ENCODE results near the gene LKAAEAR1. TPM values are rescaled to one million over a fixed set of nuclear protein-coding genes. Genes with fewer than 3 reads are reported as not detected.

The LKAAEAR1 gene
- total RNA-seq, 1 donor, result 0.72 TPM

DNA sequence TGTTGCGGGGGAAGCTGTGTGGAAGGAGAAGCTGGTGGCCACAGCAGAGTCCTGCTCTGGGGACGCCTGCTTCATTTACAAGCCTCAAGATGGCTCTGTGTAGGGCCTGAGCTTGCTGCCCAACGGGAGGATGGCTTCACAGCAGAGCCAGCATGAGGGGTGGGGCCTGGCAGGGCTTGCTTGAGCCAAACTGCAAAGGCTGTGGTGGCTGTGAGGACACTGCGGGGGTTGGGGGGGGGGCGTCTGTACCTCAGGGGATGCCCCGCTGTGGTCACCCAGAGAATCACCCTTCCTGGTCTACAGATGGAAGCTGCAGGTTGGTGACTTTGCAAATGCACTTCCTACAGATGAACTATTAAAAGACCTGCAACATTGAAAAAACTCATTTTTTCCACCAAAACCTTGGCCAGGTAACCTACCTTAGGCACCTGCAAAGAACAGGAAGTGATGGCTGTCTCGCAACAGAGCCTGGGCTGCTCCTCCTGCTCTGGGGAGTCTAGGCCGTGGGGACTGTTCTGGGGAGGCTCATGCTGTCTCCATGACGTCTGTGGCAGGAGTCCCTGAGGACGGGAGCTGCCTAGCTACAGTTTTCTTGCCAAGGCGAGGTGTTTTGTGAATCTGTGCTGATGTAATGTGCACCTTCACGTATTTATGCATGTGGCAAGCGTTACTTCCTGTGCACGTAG is 15.8 kb upstream of the LKAAEAR1 start:
- H3K4me1 ChIP-seq (ENCODE audit: insufficient read depth, low read length), result no peaks in the 10 kb centered on the region
- no peaks in the 10 kb centered on the region for H3K36me3 ChIP-seq (ENCODE audit: insufficient read depth, low read length)
- no peaks in the 10 kb centered on the region for H4K20me1 ChIP-seq (ENCODE audit: insufficient read depth, low read length)
- no peak for DNase-seq (ENCODE audit: insufficient read length, low spot score, missing footprints)
- no peak overlapping the region for H3K4me2 ChIP-seq (ENCODE audit: insufficient read depth, low read length)
- no peak overlapping the region for H3K27ac ChIP-seq (ENCODE audit: low read depth, low read length)
- no peaks in the 10 kb centered on the region for H3K79me2 ChIP-seq (ENCODE audit: insufficient read depth, low read length)
- no peak overlapping the region for H3K4me3 ChIP-seq (ENCODE audit: insufficient read depth, low read length)
- H3K27me3 ChIP-seq (ENCODE audit: insufficient read depth, low read length), result peaks cover 35% of the 10 kb centered on the region
- no peak overlapping the region for H2AFZ ChIP-seq (ENCODE audit: low read length)
- H3K9me3 ChIP-seq (ENCODE audit: low read depth, low read length), result no peaks in the 10 kb centered on the region
- TF ChIP-seq, protein P1, sequence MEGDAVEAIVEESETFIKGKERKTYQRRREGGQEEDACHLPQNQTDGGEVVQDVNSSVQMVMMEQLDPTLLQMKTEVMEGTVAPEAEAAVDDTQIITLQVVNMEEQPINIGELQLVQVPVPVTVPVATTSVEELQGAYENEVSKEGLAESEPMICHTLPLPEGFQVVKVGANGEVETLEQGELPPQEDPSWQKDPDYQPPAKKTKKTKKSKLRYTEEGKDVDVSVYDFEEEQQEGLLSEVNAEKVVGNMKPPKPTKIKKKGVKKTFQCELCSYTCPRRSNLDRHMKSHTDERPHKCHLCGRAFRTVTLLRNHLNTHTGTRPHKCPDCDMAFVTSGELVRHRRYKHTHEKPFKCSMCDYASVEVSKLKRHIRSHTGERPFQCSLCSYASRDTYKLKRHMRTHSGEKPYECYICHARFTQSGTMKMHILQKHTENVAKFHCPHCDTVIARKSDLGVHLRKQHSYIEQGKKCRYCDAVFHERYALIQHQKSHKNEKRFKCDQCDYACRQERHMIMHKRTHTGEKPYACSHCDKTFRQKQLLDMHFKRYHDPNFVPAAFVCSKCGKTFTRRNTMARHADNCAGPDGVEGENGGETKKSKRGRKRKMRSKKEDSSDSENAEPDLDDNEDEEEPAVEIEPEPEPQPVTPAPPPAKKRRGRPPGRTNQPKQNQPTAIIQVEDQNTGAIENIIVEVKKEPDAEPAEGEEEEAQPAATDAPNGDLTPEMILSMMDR (IDR thresholded peaks at IDR 0.05; ENCODE audit: extremely low read depth, low read depth, low read length), result no peak

DNA sequence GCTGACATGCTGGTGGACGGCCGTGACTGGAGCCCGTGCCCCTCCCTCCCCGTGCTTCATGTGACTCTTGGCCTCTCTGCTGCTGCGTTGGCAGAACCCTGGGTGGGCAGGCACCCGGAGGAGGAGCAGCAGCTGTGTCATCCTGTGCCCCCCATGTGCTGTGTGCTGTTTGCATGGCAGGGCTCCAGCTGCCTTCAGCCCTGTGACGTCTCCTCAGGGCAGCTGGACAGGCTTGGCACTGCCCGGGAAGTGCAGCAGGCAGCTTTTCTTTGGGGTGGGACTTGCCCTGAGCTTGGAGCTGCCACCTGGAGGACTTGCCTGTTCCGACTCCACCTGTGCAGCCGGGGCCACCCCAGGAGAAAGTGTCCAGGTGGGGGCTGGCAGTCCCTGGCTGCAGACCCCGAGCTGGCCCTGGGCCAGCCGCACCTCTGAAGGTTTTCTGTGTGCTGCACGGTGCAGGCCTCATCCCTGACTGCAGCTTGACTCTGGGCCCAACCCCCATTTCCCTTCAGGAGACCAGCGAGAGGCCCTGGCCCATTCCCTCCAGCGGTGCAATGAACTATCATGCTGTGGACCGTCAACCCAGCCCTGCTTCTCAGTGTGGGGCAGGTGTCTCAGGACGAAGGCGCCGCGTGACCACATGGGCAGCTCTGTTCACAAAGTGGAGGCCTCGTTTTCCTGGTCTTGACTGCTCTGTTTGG is 15.0 kb upstream of the LKAAEAR1 start:
- Histone ChIP-seq H3K27me3 (ENCODE audit: insufficient read depth, low read length) (peaks cover 35% of the 10 kb centered on the region), H3K36me3 (ENCODE audit: insufficient read depth, low read length) (no peaks in the 10 kb centered on the region), H3K79me2 (ENCODE audit: insufficient read depth, low read length) (no peaks in the 10 kb centered on the region), H2AFZ (ENCODE audit: low read length) (no peak overlapping the region), H3K4me2 (ENCODE audit: insufficient read depth, low read length) (no peak overlapping the region), H3K27ac (ENCODE audit: low read depth, low read length) (no peak overlapping the region), H4K20me1 (ENCODE audit: insufficient read depth, low read length) (no peaks in the 10 kb centered on the region), H3K9me3 (ENCODE audit: low read depth, low read length) (no peaks in the 10 kb centered on the region), H3K4me3 (ENCODE audit: insufficient read depth, low read length) (no peak overlapping the region), H3K4me1 (ENCODE audit: insufficient read depth, low read length) (no peaks in the 10 kb centered on the region)
- DNase-seq (ENCODE audit: insufficient read length, low spot score, missing footprints), result no peak
- TF ChIP-seq, protein P1 (IDR thresholded peaks at IDR 0.05; ENCODE audit: extremely low read depth, low read depth, low read length), result no peak

DNA sequence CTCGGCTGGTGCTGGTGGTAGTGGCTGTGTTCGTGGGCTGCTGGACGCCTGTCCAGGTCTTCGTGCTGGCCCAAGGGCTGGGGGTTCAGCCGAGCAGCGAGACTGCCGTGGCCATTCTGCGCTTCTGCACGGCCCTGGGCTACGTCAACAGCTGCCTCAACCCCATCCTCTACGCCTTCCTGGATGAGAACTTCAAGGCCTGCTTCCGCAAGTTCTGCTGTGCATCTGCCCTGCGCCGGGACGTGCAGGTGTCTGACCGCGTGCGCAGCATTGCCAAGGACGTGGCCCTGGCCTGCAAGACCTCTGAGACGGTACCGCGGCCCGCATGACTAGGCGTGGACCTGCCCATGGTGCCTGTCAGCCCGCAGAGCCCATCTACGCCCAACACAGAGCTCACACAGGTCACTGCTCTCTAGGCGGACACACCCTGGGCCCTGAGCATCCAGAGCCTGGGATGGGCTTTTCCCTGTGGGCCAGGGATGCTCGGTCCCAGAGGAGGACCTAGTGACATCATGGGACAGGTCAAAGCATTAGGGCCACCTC is 14.3 kb upstream of the LKAAEAR1 start:
- DNase-seq (ENCODE audit: insufficient read length, low spot score, missing footprints), result no peak
- no peaks in the 10 kb centered on the region for H3K4me1 ChIP-seq (ENCODE audit: insufficient read depth, low read length)
- H3K27me3 ChIP-seq (ENCODE audit: insufficient read depth, low read length), result peaks cover 30% of the 10 kb centered on the region
- H3K79me2 ChIP-seq (ENCODE audit: insufficient read depth, low read length), result no peaks in the 10 kb centered on the region
- H3K36me3 ChIP-seq (ENCODE audit: insufficient read depth, low read length), result no peaks in the 10 kb centered on the region
- TF ChIP-seq, protein P1 (IDR thresholded peaks at IDR 0.05; ENCODE audit: extremely low read depth, low read depth, low read length), result no peak
- H3K4me3 ChIP-seq (ENCODE audit: insufficient read depth, low read length), result no peak overlapping the region
- H3K9me3 ChIP-seq (ENCODE audit: low read depth, low read length), result no peaks in the 10 kb centered on the region
- H3K27ac ChIP-seq (ENCODE audit: low read depth, low read length), result no peak overlapping the region
- no peaks in the 10 kb centered on the region for H4K20me1 ChIP-seq (ENCODE audit: insufficient read depth, low read length)
- H2AFZ ChIP-seq (ENCODE audit: low read length), result no peak overlapping the region
- H3K4me2 ChIP-seq (ENCODE audit: insufficient read depth, low read length), result no peak overlapping the region

DNA sequence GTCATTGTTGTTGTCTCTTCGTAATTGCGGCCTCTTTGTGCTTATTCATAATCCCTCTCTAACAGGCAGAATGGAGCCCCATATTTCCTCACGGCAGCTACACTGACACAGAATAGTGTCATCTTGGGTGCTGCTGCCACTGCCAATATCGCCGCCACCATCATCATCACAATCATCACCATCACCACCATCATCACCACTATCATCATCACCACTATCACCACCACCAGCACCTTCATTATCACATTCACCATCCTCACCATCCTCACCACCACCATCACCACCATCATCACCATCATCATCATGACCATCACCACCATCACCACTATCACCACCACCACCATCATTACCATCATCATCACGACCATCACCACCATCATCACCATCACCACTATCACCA is 12.3 kb upstream of the LKAAEAR1 start:
- no peaks in the 10 kb centered on the region for H3K9me3 ChIP-seq (ENCODE audit: low read depth, low read length)
- H3K27ac ChIP-seq (ENCODE audit: low read depth, low read length), result no peak overlapping the region
- no peak overlapping the region for H3K4me2 ChIP-seq (ENCODE audit: insufficient read depth, low read length)
- peaks cover 13% of the 10 kb centered on the region for H3K27me3 ChIP-seq (ENCODE audit: insufficient read depth, low read length)
- H3K36me3 ChIP-seq (ENCODE audit: insufficient read depth, low read length), result no peaks in the 10 kb centered on the region
- H2AFZ ChIP-seq (ENCODE audit: low read length), result no peak overlapping the region
- no peak for DNase-seq (ENCODE audit: insufficient read length, low spot score, missing footprints)
- no peaks in the 10 kb centered on the region for H3K79me2 ChIP-seq (ENCODE audit: insufficient read depth, low read length)
- no peak overlapping the region for H3K4me3 ChIP-seq (ENCODE audit: insufficient read depth, low read length)
- no peaks in the 10 kb centered on the region for H3K4me1 ChIP-seq (ENCODE audit: insufficient read depth, low read length)
- TF ChIP-seq, protein P1 (IDR thresholded peaks at IDR 0.05; ENCODE audit: extremely low read depth, low read depth, low read length), result no peak
- no peaks in the 10 kb centered on the region for H4K20me1 ChIP-seq (ENCODE audit: insufficient read depth, low read length)

Measured in osteoblast (primary cell).